B cell (primary cell): ENCODE measurements around the gene MARK4.

Experiments
- EZH2 ChIP-seq: IDR thresholded peaks from 2 replicates; pipeline ENCODE4 v1.6.1; 2012; ENCODE audit warnings: borderline replicate concordance, low read depth, mild to moderate bottlenecking, moderate library complexity, low read length; ENCODE audit not compliant: insufficient read depth, poor library complexity, severe bottlenecking
- TF ChIP-seq, protein P1 (sequence below): fragments of 200-600 bp; IDR thresholded peaks from one replicate; pipeline ENCODE4 v1.8.0; 2022; ENCODE audit warnings: antibody characterized with exemption, mild to moderate bottlenecking

DNA sequence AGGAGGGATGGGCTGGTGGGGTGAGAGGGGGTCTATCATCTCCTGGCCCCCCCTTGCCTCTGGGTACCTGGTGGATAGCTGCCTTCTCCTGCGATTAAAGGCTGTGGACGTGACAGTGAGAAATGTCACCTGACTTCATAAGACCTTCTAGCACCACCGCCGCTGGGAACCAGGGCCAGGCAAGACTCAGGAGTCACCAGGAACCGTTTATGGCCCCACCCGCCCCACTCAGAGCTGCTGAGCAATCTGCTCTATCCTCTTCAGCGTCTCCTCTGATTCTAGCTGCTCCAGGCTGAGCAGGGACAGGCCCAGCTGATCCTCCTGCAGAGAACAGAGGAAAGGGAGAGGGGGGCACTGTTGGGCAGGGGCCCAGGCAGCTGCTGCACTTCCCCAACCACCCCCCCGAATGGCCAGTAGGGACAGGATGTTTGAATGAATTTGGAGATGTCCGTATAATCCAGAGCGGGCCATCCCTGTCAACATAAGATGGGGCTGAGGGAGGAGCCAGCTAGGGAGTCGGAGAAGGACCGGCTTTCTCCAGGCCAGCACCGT lies 100.4 kb downstream of the MARK4 start:
- TF ChIP-seq, protein P1, sequence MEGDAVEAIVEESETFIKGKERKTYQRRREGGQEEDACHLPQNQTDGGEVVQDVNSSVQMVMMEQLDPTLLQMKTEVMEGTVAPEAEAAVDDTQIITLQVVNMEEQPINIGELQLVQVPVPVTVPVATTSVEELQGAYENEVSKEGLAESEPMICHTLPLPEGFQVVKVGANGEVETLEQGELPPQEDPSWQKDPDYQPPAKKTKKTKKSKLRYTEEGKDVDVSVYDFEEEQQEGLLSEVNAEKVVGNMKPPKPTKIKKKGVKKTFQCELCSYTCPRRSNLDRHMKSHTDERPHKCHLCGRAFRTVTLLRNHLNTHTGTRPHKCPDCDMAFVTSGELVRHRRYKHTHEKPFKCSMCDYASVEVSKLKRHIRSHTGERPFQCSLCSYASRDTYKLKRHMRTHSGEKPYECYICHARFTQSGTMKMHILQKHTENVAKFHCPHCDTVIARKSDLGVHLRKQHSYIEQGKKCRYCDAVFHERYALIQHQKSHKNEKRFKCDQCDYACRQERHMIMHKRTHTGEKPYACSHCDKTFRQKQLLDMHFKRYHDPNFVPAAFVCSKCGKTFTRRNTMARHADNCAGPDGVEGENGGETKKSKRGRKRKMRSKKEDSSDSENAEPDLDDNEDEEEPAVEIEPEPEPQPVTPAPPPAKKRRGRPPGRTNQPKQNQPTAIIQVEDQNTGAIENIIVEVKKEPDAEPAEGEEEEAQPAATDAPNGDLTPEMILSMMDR = no peak
- no peak for TF ChIP-seq EZH2
